Epithelial cell of esophagus (primary cell): Measurements from ENCODE around the gene RAB10.
"Not testable (repeated sequence)": the region's sequence is repeated elsewhere in the genome, so short reads cannot be mapped to it uniquely, and the experiment has no call there.

ENCODE experiments used
- DNase-seq: peaks from one replicate; pipeline ENCODE4 v3.0.0; 2010; ENCODE audit warnings: low read depth
- H3K4me3 ChIP-seq: 2 replicates; pipeline ENCODE4 v1.5.1; 2011; ENCODE audit warnings: mild to moderate bottlenecking, low read length, control low read depth
- TF ChIP-seq, protein P1 (sequence below): IDR thresholded peaks from 2 replicates; pipeline ENCODE4 v1.5.1; 2011; ENCODE audit warnings: low read depth, mild to moderate bottlenecking, low read length, control low read depth, inconsistent platforms; ENCODE audit not compliant: insufficient read depth; ENCODE audit errors: missing control alignments

Gene RAB10

DNA sequence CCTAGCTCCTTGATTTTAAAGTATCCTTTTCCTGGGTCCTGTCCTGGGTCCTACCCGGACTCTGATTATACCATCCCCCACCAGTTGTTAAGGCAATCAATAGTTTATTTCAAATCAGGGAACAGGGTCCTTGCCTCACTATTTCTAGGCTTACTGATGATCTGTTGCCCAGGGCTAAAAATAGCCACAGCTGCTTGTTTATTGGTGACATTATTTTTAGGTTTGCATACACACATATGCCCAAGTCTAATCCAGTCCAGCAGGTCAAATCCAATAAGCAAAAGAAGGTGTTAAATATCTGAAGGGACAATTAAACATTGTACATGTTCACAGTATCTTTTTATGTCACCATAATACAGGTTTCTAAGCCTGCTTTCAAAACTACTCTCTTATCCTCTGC is 66.0 kb downstream of the RAB10 start:
- TF ChIP-seq, protein P1, sequence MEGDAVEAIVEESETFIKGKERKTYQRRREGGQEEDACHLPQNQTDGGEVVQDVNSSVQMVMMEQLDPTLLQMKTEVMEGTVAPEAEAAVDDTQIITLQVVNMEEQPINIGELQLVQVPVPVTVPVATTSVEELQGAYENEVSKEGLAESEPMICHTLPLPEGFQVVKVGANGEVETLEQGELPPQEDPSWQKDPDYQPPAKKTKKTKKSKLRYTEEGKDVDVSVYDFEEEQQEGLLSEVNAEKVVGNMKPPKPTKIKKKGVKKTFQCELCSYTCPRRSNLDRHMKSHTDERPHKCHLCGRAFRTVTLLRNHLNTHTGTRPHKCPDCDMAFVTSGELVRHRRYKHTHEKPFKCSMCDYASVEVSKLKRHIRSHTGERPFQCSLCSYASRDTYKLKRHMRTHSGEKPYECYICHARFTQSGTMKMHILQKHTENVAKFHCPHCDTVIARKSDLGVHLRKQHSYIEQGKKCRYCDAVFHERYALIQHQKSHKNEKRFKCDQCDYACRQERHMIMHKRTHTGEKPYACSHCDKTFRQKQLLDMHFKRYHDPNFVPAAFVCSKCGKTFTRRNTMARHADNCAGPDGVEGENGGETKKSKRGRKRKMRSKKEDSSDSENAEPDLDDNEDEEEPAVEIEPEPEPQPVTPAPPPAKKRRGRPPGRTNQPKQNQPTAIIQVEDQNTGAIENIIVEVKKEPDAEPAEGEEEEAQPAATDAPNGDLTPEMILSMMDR = no peak
- no peak overlapping the region for H3K4me3 ChIP-seq
- no peak for DNase-seq

DNA sequence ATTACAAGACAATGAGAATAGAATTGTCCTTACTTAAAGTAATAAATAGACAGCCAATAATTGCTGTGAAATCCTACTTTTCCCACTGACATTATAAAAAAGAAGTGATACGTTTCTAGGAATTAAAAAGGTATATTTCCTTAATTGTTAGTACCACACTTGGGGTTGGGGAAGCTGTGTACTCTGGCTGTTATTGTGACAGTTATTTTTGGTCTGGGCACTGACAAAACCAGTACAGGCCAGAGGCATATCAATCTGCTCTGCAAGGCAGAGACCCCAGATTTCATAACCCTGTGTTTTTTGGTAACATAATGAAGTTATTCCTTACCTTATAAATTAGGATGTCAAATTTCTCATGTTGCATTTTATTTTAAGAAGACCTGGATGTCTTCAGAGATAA is 66.5 kb downstream of the RAB10 start:
- TF ChIP-seq, protein P1 = no peak
- no peak for DNase-seq
- H3K4me3 ChIP-seq = no peak overlapping the region

DNA sequence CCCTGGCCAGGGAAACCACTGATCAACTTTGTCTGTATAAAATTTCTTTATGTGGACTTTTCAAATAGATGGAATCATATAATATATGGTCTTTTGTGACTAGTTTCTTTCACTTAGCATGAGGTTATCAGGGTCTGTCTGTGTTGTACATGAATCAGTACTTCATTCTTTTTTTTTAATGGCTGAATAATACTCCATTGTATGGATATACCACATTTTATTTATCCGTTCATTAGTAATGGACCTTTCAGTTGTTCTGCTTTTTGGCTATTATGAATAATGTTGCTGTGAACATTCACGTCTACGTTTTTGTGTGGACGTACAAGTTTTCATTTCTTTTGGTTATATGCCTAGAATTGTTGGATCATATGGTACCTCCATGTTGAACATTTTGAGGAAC is 69.9 kb downstream of the RAB10 start:
- TF ChIP-seq, protein P1 = no peak
- no peak for DNase-seq

DNA sequence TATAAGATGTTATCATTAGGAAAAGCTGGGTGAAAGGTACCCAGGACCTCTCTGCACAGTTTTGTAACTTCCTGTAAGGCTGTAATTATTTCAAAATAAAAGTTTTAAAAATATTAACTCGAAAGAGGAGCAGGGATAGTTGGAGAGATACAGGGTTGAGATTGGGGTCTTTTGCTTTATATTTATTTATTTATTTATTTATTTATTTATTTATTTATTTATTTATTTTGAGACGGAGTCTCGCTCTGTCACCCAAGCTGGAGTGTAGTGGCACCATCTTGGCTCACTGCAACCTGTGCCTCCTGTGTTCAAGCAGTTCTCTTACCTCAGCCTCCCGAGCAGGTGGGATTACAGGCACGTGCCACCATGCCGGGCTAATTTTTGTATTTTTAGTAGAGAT is 74.8 kb downstream of the RAB10 start:
- not testable (repeated sequence) for DNase-seq, H3K4me3 ChIP-seq

More for the DNA sequence above, 69.9 kb downstream of the RAB10 start:
- no peak overlapping the region for H3K4me3 ChIP-seq

DNA sequence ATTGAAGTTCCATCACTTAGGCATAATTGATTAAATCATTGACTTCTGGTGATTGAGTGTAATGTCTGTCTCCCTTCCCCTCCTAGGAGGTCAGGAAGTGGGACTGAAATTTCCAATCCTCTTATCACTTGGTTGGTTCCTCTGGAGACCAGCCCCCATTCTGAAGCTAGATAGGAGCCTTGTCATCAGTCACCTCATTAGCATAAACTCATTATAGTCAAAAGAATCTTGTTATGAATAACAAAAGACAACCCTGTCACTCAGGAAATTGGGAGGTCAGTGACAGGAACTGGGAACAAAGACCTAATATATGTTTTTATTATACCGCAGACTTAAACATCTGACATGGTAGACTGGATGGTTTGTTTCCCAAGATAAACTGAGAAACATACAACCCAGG is 78.3 kb downstream of the RAB10 start:
- DNase-seq = no peak
- TF ChIP-seq, protein P1 = no peak
- no peak overlapping the region for H3K4me3 ChIP-seq

- DNase-seq = no peak
- H3K4me3 ChIP-seq = no peak overlapping the region
- TF ChIP-seq, protein P1 = no peak
Measured at GRCh38 chr2:26114151-26114550, 80.3 kb downstream of the RAB10 start.

DNA sequence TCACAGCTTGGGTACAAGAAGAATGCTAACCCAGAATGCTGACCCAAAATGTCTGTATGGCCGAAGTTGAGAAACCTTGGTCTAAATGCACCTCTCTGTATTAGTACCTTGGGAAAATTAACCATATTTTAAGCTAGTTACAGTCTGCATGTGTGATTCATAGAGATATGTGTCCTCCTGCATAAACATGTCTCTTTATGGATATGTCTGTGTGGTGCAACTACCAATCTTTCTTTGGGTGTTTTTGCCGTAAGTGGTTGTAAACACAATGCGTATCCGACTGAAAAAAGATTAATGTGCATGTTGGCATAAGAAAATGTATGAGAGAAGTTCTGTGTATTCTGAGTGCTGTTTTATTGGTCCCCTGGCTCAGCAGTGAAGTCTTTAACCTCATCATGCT is 84.8 kb downstream of the RAB10 start:
- H3K4me3 ChIP-seq = no peak overlapping the region
- DNase-seq = no peak
- TF ChIP-seq, protein P1 = no peak

DNA sequence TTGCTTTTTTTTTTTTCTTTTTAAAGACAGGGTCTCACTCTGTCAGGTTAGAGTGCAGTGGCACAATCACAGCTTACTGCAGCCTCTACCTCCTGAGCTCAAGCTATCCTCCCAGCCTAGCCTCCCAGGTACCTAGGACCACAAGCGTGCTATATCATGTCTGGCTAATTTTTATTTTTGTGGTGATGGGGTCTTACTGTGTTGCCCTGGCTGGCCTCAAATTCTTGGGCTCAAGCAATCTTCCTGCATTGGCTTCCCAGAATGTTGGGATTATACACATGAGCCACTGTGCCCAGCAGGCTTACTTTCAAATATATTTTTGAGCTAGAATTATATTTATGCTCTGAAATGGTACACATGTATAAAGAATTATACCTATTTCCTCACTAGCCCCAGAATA is 85.6 kb downstream of the RAB10 start:
- TF ChIP-seq, protein P1 = no peak
- H3K4me3 ChIP-seq = no peak overlapping the region
- DNase-seq = no peak
